GOT3 (cell line): Measurements from ENCODE around the gene PRRT1B.

Experiments
- DNase-seq: peaks from one replicate; lab custom pipeline; 2025; ENCODE audit warnings: mixed read lengths; lab: John Stamatoyannopoulos, UW

The PRRT1B gene

GRCh38 chr9:131580358-131580757 is 35.0 kb downstream of the PRRT1B start:
- DNase-seq = no peak

GRCh38 chr9:131582056-131582455 is 36.7 kb downstream of the PRRT1B start:
- no peak for DNase-seq

- no peak for DNase-seq
Observed at GRCh38 chr9:131582466-131583336, 37.4 kb downstream of the PRRT1B start.

GRCh38 chr9:131583337-131583645 is 38.0 kb downstream of the PRRT1B start:
- no peak for DNase-seq

- DNase-seq = no peak
Observed at GRCh38 chr9:131583836-131584555, 38.7 kb downstream of the PRRT1B start.

- no peak for DNase-seq
Observed at GRCh38 chr9:131584858-131585257, 39.5 kb downstream of the PRRT1B start.

- DNase-seq = no peak
Observed at GRCh38 chr9:131585375-131585774, 40.1 kb downstream of the PRRT1B start.

- no peak for DNase-seq
Observed at GRCh38 chr9:131587331-131587730, 42.0 kb downstream of the PRRT1B start.

GRCh38 chr9:131587906-131588305 is 42.6 kb downstream of the PRRT1B start:
- DNase-seq = no peak

GRCh38 chr9:131588396-131588795 is 43.1 kb downstream of the PRRT1B start:
- no peak for DNase-seq

- DNase-seq = no peak
Observed at GRCh38 chr9:131589124-131589711, 43.9 kb downstream of the PRRT1B start.

GRCh38 chr9:131589993-131590392 is 44.7 kb downstream of the PRRT1B start:
- no peak for DNase-seq

- no peak for DNase-seq
Observed at GRCh38 chr9:131590449-131590848, 45.1 kb downstream of the PRRT1B start.

GRCh38 chr9:131590907-131591844 is 45.9 kb downstream of the PRRT1B start:
- DNase-seq = no peak

- no peak for DNase-seq
Observed at GRCh38 chr9:131591845-131592208, 46.5 kb downstream of the PRRT1B start.

GRCh38 chr9:131593091-131593820 is 47.9 kb downstream of the PRRT1B start:
- DNase-seq = no peak

- DNase-seq = no peak
Observed at GRCh38 chr9:131593936-131594665, 48.8 kb downstream of the PRRT1B start.

GRCh38 chr9:131594906-131595665 is 49.8 kb downstream of the PRRT1B start:
- DNase-seq = no peak

GRCh38 chr9:131595696-131596429 is 50.5 kb downstream of the PRRT1B start:
- DNase-seq = no peak
